ENCODE data around the gene ITGB1. TPM values are rescaled to one million over a fixed set of nuclear protein-coding genes. Genes with fewer than 3 reads are reported as not detected.

Gene ITGB1
- total RNA-seq, 4 donors from 2014 or later: 167 to 261 (median 218) TPM

DNA sequence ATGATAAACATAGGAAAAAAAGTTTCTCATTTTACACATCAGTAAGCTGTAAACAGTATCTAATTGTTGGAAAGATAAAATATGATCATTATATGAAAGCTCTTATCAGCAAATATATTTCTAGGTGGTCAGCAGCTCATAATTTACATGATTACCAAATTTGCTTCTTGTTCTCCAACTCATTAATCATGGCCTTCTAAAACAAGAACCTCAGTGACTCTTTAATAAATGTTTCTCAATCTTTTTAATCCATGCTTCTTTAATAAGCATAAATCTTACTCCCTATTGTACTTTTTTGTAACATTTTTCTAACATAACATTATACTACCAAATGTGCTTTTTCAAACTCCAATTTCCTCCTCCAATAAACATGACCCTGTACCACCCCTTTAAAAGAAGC, 5.9 kb downstream of the ITGB1 start:
- Histone ChIP-seq H3K4me3 (no peak overlapping the region), H3K36me3 (no peaks in the 10 kb centered on the region), H3K4me1 (peaks cover 87% of the 10 kb centered on the region), H3K27ac (no peak overlapping the region), H3K9me3 (no peaks in the 10 kb centered on the region), H3K27me3 (no peaks in the 10 kb centered on the region)
- DNase-seq (ENCODE audit: low spot score in 2 of 2): no peak
- TF ChIP-seq POLR2AphosphoS5 (IDR thresholded peaks at IDR 0.05): no peak
- TF ChIP-seq EP300 (IDR thresholded peaks at IDR 0.05): no peak
- TF ChIP-seq, protein P1, sequence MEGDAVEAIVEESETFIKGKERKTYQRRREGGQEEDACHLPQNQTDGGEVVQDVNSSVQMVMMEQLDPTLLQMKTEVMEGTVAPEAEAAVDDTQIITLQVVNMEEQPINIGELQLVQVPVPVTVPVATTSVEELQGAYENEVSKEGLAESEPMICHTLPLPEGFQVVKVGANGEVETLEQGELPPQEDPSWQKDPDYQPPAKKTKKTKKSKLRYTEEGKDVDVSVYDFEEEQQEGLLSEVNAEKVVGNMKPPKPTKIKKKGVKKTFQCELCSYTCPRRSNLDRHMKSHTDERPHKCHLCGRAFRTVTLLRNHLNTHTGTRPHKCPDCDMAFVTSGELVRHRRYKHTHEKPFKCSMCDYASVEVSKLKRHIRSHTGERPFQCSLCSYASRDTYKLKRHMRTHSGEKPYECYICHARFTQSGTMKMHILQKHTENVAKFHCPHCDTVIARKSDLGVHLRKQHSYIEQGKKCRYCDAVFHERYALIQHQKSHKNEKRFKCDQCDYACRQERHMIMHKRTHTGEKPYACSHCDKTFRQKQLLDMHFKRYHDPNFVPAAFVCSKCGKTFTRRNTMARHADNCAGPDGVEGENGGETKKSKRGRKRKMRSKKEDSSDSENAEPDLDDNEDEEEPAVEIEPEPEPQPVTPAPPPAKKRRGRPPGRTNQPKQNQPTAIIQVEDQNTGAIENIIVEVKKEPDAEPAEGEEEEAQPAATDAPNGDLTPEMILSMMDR (IDR thresholded peaks at IDR 0.05): no peak
- TF ChIP-seq POLR2A (IDR thresholded peaks at IDR 0.05): no peak

DNA sequence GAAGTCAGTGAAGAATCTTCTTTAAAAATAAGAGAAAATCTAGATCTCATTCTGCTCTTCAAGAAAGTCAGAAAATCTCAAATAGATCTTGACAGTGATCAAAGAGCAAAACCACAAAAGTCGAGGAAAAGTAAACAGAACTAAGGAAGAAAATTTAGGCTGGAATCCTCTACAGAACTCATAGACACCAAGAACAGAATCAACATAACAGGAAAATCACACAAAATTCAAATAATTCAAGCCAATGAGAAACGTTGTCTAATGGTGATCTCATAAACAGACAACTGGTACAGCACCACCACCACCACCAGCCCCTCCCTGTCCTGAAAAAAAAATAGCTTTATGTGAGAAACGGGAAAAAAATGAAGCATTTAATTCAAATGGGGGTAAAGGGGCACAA, 6.9 kb downstream of the ITGB1 start:
- Histone ChIP-seq H3K27ac (no peak overlapping the region), H3K4me1 (peaks cover 88% of the 10 kb centered on the region)
- WGBS: 41% methylated on average over 3 of the region's 3 CpGs

DNA sequence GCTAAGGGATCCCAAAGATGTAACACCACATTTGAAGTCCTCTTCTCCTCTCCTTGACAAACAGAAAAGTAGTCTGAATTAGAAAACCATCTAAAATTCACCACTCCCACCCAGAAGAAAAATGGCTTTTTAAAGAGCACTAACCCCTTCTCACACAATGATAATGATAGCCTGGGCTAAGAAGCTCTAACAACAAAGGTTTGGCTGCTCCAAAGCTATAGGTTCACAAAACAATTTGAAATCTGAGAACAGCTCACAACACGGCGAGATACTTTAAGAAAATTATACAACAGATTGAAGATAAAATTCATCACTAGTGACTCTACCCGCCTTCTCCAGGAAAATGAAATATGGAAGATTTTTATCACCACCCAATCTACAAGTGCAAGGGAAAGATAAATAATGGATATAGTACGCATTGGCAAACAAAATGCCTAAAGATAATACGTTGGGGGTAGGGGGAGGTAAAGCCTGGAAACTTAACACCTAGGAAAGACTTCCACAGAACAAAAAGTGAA, 7.4 kb downstream of the ITGB1 start:
- no peak overlapping the region for H3K27ac ChIP-seq
- peaks cover 86% of the 10 kb centered on the region for H3K4me1 ChIP-seq

More for the DNA sequence above, 6.9 kb downstream of the ITGB1 start:
- Histone ChIP-seq H3K4me3 (no peak overlapping the region), H3K36me3 (no peaks in the 10 kb centered on the region), H3K27me3 (no peaks in the 10 kb centered on the region), H3K9me3 (no peaks in the 10 kb centered on the region)
- TF ChIP-seq POLR2AphosphoS5 (IDR thresholded peaks at IDR 0.05): no peak
- TF ChIP-seq, protein P1 (IDR thresholded peaks at IDR 0.05): no peak
- no peak for TF ChIP-seq EP300 (IDR thresholded peaks at IDR 0.05)
- no peak for TF ChIP-seq POLR2A (IDR thresholded peaks at IDR 0.05)
- no peak for DNase-seq (ENCODE audit: low spot score in 2 of 2)

DNA sequence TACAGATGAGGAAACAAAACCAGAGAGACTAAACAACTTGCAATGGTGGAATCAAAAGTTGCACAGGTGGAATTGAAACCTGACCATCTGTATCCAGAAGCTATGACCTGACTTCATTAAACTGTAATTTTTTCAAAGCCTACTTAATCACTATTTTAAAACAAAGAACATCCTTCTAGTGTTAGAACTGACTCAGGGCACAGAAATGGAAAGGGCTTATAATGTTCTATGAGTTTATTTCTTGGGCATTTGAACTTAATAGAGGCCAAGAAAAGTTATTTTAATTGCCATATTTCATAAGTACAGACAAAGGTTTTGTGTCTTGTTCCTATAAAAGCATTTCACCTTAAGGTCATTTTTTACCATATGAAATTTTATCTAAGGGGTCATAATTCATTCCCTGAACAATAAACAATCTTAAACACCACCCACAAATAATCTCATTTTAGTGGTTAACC, 8.8 kb downstream of the ITGB1 start:
- Histone ChIP-seq H3K27ac (no peak overlapping the region), H3K36me3 (no peaks in the 10 kb centered on the region), H3K27me3 (no peaks in the 10 kb centered on the region), H3K4me3 (no peak overlapping the region), H3K4me1 (peaks cover 85% of the 10 kb centered on the region), H3K9me3 (no peaks in the 10 kb centered on the region)
- no peak for DNase-seq (ENCODE audit: low spot score in 2 of 2)
- TF ChIP-seq POLR2AphosphoS5 (IDR thresholded peaks at IDR 0.05): no peak
- TF ChIP-seq, protein P1 (IDR thresholded peaks at IDR 0.05): no peak
- no peak for TF ChIP-seq EP300 (IDR thresholded peaks at IDR 0.05)
- no peak for TF ChIP-seq POLR2A (IDR thresholded peaks at IDR 0.05)

More for the DNA sequence above, 7.4 kb downstream of the ITGB1 start:
- no peaks in the 10 kb centered on the region for H3K9me3 ChIP-seq
- no peak overlapping the region for H3K4me3 ChIP-seq
- H3K36me3 ChIP-seq: no peaks in the 10 kb centered on the region
- DNase-seq (ENCODE audit: low spot score in 2 of 2): no peak
- WGBS: 43% methylated on average over 5 of the region's 5 CpGs
- TF ChIP-seq EP300 (IDR thresholded peaks at IDR 0.05) (no peak), POLR2A (IDR thresholded peaks at IDR 0.05) (no peak), POLR2AphosphoS5 (IDR thresholded peaks at IDR 0.05) (no peak)
- TF ChIP-seq, protein P1 (IDR thresholded peaks at IDR 0.05): no peak
- H3K27me3 ChIP-seq: no peaks in the 10 kb centered on the region

DNA sequence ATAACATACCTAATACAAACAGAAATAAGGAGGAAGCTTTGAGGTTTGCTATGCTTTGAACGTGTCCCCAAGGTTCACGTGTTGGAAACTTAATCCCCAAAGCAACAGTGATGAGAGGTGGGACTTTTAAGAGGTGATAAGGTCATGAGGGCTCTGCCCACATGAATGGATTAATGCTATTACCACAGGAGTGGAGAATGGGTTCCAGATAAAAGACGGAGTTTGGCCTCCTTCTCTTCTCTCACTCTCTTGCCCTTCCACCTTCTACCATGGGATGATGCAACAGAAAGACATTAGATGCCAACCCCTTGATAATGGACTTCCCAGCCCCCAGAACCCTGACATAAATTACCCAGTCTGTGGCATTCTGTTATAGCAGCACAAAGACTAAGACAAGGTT, 9.6 kb downstream of the ITGB1 start:
- Histone ChIP-seq H3K36me3 (no peaks in the 10 kb centered on the region), H3K9me3 (no peaks in the 10 kb centered on the region), H3K4me1 (peaks cover 85% of the 10 kb centered on the region), H3K27me3 (no peaks in the 10 kb centered on the region), H3K4me3 (no peak overlapping the region), H3K27ac (no peak overlapping the region)
- TF ChIP-seq POLR2AphosphoS5 (IDR thresholded peaks at IDR 0.05): no peak
- no peak for TF ChIP-seq POLR2A (IDR thresholded peaks at IDR 0.05)
- TF ChIP-seq, protein P1 (IDR thresholded peaks at IDR 0.05): no peak
- TF ChIP-seq EP300 (IDR thresholded peaks at IDR 0.05): no peak
- WGBS: 59% methylated on average over 3 of the region's 3 CpGs
- no peak for DNase-seq (ENCODE audit: low spot score in 2 of 2)

All from suprapubic skin (tissue), 4 donors.